GM19328 (cell line): ENCODE data around the gene EAF1.
"Not testable (repeated sequence)": the region's sequence is repeated elsewhere in the genome, so short reads cannot be mapped to it uniquely, and the experiment has no call there.

Source experiments
- ATAC-seq: cut with Tn5 transposase; IDR thresholded peaks from one replicate; pipeline ENCODE4 v1.9.1; 2021; ENCODE audit warnings: mild to moderate bottlenecking, moderate library complexity; ENCODE audit not compliant: unreplicated experiment

Gene EAF1

DNA sequence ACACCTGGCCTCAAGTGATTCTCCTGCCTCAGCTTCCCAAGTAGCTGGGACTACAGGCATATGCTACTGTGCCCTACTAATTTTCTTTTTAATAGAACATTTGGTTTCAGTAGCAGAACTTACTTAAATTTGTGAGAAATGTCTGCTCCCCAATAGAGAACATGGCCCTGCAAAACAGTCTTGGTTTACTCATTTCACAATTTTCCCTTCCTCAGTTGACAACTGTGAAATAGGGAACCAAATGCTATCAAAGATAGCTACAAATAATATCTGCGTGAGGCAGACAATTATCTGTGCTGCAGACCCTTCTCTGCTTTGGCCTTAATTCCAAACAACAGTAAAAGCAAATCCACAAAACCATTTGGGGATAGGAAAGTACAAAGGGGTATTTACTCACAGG lies 22.6 kb upstream of the EAF1 start:
- ATAC-seq, result no peak

- no peak for ATAC-seq
These were observed 21.8 kb upstream of the EAF1 start for GRCh38 chr3:15405448-15406050.

GRCh38 chr3:15409239-15409638 lies 18.2 kb upstream of the EAF1 start:
- ATAC-seq, result no peak

GRCh38 chr3:15409774-15410173 lies 17.6 kb upstream of the EAF1 start:
- no peak for ATAC-seq

GRCh38 chr3:15410966-15411365 lies 16.4 kb upstream of the EAF1 start:
- not testable (repeated sequence) for ATAC-seq

DNA sequence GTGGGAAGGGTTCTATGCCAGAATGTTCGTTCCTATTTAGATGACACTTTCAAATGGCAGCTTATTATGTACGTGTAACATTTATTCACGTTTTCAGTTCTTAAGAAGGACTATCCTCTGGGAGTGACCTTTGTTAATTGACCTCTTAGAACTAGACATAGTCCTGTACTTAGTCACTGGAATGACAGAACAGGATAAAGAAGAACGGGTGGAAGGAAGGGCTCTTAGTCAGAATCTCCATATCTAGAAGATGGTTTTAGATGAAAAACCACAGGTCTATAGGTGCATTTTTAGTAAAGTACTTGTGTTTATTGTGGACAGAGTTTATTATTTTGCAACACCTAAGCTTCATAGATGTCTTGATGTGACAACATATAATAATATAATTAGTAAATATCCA lies 6.5 kb upstream of the EAF1 start:
- no peak for ATAC-seq

GRCh38 chr3:15426579-15427118 lies 749 bp upstream of the EAF1 start:
- ATAC-seq, result no peak

DNA sequence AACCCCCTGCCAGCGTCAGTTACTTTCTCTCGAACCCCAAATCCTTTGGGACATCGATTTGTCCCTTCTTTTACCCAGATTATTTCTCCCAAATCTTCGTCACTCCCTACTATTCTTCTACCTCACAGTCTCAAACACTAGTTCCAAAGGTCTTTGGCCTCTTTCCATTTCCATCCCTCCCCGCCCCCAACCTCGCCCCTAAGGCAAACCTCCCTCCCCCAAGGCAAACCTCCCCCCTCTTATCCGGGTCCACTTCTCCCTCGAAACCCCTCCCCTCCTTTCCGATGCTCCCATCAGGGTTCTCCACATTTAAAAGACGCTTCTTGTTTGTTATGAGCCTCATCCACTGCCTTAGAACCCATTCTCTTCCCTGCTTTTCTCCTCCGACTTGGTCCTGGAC lies 583 bp downstream of the EAF1 start:
- no peak for ATAC-seq

DNA sequence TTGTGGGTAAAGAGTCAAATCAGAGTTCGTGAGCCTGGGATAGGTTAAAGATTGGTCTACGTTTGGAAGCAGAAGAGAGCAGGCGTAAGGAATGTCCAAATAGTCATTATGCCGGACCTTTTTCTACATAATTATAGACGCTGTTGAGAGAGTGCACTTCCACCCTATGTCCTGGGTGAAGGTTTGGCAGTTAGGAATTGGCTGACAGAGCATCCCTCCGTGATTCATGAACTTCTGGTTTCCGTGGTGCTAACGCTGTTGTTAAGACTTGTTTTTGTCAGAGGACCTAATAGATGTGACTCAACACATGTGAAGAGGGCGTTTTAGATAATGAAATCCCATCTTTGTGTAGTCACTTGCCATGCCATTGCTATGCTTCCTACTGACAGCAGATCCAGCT lies 1.1 kb downstream of the EAF1 start:
- no peak for ATAC-seq

GRCh38 chr3:15429080-15429479 lies 1.7 kb downstream of the EAF1 start:
- ATAC-seq, result no peak

DNA sequence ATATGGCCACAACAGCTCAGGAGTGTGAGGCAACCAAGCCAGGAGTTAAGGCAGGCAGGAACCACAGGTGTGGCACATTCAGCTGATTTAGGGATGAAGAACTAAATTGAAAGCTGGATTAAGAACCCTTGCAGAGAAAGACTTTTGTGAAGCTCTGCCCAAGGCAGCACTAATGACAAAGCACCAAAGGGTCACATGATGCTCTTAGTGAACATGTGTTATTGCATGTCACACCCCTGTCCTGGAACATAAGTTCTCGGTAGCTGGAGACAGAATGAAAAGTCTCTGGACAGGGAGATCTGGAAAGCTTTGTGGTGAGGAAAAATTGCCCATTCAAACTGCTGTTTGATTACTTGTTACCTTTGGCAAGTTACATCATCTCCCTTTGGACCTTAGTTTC lies 3.2 kb downstream of the EAF1 start:
- no peak for ATAC-seq

DNA sequence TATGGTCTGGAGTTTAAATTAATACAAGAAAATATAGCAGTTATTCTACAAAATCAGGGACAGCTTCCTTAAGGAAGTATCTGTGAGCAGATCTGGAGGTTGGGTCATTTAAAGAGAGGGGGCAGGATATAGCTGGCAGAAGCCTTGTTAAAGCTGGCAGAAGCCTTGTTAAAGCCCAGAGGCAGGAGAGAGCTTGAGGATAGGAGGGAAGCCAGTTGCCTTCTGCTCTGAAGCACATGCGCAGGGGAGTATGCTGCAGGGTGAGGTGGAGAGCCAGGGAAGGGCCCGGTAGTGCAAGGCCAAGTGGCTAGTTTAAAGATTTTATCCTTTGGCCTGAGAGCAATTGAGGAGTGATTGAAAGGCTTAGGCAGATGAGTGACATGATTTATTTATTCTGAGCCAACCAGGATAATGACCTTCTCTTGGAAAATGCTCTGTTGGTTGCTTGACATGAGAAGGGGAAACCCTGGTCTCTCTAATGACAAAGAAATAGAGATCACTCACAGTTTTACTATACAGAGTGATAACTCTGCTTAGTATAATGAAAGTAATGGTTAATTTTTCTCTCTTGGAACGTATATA lies 3.9 kb downstream of the EAF1 start:
- ATAC-seq, result no peak

DNA sequence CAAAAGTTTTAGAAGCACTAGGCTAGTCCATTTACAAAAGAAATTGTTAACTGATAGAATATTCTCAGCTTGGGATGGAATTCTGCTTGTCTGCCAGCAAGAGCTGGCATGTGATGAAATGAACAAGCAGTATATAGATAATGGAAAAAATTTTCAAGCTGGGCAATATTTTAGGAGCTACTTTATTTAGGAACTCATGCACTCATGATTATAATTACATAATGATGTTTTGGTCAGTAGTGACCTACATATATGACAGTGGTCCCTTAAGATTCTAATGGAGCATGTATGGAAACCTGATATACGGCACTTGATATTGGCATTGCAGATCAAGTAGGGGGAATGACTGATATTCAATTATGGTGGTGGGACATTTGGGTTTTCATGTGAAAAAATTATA lies 6.1 kb downstream of the EAF1 start:
- ATAC-seq, result no peak

DNA sequence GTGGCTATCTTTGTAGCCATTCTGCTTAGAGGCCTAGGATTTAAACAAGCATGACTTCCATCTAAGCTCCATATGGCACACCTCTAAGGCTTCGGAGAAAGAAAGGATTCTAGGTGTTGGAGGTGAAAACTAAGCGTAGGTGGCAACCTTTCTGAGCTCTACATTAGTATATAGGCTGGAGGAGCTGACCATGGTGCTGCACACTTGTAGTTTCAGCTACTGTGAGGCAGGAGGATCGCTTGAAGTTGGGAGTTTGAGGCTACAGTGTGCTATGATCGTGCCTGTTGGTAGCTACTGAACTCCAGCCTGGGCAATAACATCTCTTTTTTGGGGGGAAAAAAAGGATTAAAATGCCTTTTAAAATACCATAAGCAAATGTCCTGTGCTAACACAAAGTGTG lies 7.4 kb downstream of the EAF1 start:
- ATAC-seq, result no peak

GRCh38 chr3:15436246-15436645 lies 8.8 kb downstream of the EAF1 start:
- no peak for ATAC-seq

GRCh38 chr3:15438983-15439382 lies 11.6 kb downstream of the EAF1 start:
- no peak for ATAC-seq

DNA sequence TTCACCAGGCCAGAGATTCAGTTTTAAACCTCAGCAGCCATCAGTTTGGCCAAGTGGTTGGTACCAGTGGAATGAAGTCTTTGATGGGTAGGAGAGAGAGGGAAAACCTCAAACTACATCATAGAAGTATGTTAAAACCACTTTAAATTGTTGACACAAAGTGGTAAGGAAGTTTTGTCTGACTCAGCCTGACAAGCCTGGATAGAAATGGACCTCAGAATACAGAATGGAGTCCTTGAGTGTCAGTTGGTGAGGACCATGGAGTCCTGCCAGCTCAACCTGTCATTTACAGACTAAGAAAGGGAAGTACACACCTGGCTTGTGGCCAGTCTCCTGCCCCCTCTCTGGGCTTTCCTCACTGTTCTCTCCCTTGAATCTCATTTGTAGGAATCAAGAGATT lies 12.1 kb downstream of the EAF1 start:
- ATAC-seq, result no peak

DNA sequence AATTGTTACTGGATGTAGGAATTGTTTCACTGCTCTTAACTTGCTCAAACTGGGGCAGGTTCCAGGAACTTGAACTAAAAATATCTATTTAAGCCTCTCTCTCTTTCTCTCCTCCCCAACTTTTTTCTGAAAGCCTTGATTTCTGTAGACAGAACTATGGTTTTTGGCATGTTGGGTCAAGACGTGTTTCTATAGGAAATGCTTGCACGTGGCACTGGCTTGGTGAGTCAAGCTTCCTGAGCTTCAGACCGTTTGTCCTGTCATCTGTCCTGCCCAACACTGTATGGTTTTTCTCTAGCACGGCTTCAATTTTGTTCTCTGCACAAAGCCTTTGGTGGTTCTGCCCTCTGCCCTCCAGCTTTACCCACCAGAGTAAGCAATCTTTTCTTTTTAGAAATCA lies 13.5 kb downstream of the EAF1 start:
- no peak for ATAC-seq

DNA sequence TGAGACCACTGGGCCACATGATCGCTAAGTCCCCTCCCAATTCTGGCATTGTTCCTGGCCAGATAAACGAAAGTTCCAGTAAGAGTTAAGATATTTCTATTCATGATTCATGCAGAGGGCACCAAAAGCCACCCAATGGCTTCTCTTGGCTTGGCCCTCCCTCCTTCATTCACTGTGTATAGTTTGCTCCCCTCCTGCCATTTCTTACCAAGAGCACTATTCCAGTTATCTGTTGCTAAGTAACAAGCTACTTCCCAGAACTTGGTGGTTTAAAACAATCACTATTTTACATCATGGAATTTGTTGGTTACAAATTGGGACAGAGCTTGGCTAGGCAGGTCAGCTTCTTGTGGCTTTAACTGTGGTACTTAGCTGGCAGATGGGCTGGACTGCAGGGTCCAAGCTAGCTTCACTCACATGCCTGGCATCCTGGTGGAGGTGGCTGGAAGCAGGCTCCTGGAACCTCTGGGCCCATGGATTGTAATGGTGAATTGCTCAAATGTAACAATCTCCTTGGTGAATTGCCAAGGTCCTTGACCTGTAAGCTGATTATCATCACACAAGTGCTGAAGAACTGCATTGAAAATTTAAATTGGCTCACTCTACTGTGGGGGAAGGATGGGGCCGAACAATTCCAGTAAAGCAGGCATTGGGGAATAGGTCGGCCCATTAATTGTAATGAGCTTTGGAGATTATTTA lies 16.6 kb downstream of the EAF1 start:
- no peak for ATAC-seq

DNA sequence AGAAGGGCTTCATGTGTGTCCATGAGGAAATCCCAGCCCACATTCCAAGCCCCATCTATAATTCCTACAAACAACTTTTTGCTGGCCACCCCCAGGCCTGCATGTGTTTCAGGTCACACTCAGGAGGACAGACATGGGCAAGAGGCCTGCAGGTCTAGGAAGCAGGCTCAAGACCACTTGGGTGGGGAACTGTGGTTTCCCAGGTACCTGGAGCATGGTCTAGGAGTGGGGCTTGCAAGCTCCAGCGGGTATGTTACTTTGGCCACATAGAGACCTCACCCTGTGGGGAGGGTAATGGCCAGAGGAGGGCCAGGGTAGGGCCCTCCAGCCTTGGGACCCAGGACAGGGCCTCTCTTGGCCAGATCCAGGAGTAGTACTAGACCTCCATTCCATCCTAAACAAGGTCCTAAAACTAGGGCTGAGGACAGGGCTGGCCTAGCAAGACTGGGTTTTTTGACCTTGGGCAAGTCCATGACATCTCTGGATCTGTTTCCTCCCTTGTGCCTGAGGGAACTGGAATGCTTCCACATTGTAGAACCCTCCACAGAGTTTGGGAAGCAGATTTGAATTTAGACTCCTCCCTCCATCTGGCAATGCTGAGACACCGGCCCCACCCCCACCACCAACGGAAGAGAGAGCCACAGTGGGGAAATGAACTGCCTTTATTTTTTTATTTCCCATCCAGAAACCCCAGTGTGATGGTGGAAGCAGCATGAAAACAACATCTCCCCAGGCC lies 22.3 kb downstream of the EAF1 start:
- ATAC-seq, result no peak

- no peak for ATAC-seq
These were observed 23.2 kb downstream of the EAF1 start for GRCh38 chr3:15450438-15451215.
